Muscle of arm (tissue), 12 donors: ENCODE measurements around the gene FBXL17. TPM values are rescaled to one million over a fixed set of nuclear protein-coding genes. Genes with fewer than 3 reads are reported as not detected.
"Not testable (repeated sequence)": the region's sequence is repeated elsewhere in the genome, so short reads cannot be mapped to it uniquely, and the experiment has no call there.

Experiments used
- DNase-seq: peaks from one replicate; pipeline ENCODE4 v3.0.0-alpha.2; 2013
- polyA plus RNA-seq, 12 donors: library from polyadenylated mRNA; unstranded; fragments of 120-200 nt; gene quantifications; one replicate each; pipeline ENCODE4 v1.2.1, GENCODE V29; 2013; ENCODE audit not compliant: insufficient read length in 12 of 12

The FBXL17 gene
- polyA plus RNA-seq, 12 donors: 14.7 to 208 (median 25.1) TPM

GRCh38 chr5:108321341-108321740, 60.6 kb downstream of the FBXL17 start:
- no peak for DNase-seq

DNA sequence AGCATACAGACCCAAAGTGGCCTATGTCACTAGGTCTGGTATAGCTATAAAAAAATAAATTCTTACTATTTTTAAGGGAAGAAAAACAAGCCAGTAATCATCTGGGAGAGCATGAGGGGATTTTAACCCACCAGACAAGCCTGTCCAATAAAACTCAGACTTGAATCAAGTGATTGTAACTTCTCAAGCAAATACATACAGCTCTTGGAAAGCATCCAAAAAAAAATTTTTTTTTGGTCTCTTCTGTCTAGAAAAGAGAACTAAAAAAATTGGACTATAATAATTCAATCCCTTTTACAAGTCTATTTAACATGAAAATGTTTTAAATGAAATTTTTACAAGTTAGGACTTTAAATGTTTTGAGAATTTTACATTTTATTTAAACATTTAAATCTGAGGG, 61.7 kb downstream of the FBXL17 start:
- DNase-seq: peak; percentile 1

- no peak for DNase-seq
These were observed 66.1 kb downstream of the FBXL17 start for GRCh38 chr5:108315829-108316228.

DNA sequence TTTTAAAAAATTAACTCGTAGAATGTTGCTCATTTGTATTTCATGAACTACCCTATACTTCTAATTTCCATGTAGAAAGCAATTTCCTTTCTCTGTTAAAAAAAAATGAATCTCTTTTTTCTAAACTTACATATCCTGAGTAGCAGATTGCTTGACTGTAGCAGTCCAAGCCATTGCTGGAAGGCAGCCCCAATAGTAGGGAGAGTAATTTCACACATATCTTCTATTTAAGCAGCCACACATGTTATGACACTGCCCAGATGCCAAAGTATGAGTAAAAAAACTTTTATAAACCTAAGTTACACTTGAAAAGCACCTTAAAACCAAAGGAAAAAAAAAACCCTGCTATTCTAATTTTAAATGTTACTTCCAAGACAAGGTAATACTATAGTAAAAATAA, 69.6 kb downstream of the FBXL17 start:
- no peak for DNase-seq

- DNase-seq: no peak
These were observed 70.2 kb downstream of the FBXL17 start for GRCh38 chr5:108311682-108312081.

DNA sequence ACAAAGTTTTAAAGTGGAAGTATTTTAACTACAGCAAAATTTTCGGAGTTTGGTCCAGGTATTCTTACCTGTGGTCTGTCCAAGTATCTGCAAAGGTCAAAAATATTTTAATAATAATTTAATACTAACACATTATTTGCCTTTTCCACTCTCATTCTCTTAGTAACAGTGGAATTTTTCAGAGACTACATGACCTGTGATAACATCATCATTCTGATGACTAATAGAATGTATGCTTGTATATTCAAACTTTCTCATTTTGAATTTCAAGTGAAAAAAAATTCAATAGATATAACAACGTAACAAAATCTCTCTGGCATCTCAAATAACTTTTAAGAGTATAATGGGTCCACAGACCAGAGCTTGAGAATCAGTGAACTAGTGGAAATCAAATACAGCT, 78.3 kb downstream of the FBXL17 start:
- no peak for DNase-seq

DNA sequence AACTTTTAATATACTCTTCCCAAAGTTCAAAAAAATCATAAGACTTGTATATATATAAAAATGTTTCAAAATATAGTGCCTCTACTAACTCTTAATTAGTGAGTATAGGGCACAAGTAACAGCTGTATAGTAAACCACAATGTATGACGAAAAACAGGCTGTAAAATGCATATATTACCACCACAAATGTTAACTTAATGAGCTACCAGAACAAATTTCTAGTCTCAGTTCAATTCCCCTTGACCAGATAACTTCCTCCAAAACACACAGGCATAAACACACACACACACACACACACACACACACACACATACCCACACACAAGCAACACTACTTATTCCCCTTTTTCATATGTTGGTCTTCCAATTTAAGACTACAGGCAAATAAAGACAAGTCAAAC, 78.8 kb downstream of the FBXL17 start:
- DNase-seq: no peak

DNA sequence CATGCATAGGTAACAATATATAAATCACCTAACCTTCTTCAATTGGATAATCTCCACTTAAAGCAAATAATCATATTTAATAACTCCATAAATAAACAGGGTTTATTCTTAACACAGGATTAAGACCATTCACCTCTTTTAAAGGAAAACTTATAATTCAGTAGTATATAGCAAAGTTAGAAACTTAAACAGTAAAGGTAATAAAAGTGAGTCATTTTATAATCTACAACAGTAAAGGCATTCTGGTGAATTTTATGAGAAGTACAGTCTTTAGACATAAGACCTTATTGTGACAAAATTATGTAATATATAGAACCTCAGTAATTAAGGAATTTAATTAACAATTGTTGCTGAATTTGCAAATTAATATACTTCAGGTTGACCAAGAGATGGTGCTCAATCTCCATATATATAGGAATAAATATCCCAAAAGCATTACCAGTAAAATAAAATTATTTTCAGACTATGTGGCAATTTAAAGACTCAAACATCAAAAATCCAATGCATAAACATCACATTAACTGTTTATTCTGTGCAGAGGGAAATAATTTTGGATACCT, 84.8 kb downstream of the FBXL17 start:
- DNase-seq: no peak

DNA sequence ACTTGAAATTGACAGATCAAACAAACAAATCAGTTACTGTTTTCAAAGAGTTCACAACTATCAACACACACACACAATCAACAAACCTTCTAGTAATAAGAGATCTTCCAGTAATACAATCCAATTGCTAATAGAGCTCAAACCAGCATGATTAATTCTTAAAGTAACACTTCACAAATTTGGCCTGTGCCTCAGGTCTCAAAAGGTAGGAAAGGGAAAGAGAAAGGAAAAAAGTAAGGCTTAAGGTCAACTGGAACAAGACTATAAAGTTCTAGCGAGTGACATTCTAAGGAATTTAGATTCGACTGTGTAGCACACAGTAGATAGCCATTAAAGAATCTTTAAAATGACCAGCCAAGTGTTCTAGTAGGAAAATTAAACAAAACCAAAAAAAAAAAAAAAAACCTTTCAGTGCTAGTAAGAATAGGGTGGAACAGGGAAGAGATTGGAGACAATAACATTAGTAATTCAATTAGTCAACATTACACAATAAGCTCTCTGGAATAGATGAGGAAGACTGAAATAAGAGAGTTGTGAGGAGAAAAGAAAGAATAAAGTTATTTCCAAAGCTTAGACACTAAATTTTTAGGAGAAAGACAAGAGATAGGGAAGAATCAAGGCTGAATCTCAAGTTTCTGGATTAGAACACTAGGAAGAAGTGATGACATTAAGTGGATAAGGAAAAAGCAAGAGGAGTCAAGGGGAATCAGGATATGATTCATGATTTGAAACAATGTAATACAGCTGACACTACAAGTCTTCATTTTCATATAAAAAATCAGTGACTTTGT, 86.1 kb downstream of the FBXL17 start:
- DNase-seq: no peak

DNA sequence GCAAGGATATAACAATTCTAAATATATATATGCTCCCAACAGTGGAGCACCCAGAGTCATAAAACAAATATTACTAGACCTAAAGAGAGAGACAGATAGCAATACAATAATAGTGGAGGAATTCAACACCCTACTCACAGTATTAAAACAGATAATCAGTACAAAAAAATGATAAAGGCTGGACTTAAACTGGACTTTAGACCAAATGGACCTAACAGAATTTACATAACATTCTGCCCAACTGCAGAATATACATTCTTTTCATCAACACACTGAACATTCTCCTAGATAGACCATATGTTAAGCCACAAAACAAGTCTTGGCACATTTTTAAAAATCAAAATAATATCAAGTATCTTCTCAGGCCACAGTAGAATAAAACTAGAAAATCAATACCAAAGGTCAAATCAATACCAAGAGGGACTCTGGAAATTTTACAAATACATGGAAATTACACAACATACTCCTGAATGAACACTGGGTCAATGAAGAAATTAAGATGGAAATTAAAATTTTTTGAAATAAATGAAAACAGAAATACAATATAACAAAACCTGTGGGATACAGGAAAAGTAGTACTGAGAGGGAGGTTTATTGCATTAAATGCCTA, 100.8 kb downstream of the FBXL17 start:
- no peak for DNase-seq

DNA sequence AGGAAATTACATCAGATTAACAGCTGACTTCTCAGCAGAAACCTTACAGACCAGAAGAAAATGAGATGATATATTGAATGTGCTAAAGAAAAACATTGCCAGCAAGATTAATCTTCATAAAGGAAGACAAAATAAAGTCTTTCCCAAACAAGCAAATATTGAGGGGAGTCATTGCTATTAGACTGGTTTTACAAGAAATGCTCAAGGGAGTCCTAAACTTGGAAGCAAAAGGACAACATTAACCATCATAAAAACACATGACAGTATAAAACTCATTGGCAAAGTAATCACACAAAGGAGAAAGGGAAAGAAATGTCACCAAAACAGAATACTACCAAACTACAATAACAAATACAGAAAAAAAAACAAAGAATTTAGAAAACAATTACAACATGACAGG, 101.7 kb downstream of the FBXL17 start:
- DNase-seq: no peak

- no peak for DNase-seq
These were observed 103.3 kb downstream of the FBXL17 start for GRCh38 chr5:108278285-108279240.

GRCh38 chr5:108276187-108277050, 105.5 kb downstream of the FBXL17 start:
- DNase-seq: no peak

- DNase-seq: not testable (repeated sequence)
These were observed 107.8 kb downstream of the FBXL17 start for GRCh38 chr5:108274080-108274479.

DNA sequence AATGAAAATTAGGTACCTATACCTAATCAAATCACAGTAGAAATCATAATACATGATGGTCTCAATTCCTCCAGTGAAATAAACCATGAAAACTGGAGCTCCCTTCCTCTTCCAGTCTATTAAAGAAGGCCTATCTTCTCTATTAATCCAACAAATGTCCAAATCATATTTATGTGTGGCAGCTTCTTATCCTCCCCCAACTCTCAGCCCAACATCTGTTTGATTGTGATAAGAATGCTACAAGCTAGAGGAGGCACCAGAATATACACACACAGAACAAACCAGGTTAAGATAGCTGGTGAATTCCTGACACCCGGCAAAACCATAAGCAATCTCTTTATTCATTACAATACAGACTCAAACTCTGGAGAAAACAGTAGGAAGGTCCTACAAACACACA, 110.8 kb downstream of the FBXL17 start:
- no peak for DNase-seq

GRCh38 chr5:108266242-108266641, 115.7 kb downstream of the FBXL17 start:
- no peak for DNase-seq

GRCh38 chr5:108264533-108264932, 117.4 kb downstream of the FBXL17 start:
- no peak for DNase-seq

GRCh38 chr5:108263338-108263737, 118.6 kb downstream of the FBXL17 start:
- DNase-seq: no peak

DNA sequence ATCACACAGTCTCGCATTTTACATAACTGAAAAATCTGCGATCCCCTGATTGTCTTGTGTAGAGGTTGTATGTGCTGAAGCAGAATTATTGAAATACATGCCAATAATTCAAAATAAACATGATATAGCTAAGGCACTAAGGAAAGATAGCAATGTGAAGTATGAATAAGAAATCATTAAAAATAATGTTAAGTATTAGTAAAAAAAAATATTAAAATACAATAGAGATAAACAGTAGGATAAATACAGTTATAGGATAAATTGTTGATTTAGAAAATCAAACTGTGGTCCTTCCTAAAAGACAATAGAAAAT, 121.1 kb downstream of the FBXL17 start:
- no peak for DNase-seq

- DNase-seq: peak; percentile 83
These were observed 121.6 kb downstream of the FBXL17 start for GRCh38 chr5:108260117-108260857.

GRCh38 chr5:108259306-108259705, 122.6 kb downstream of the FBXL17 start:
- no peak for DNase-seq
